Stimulated activated CD4-positive, alpha-beta T cell treated with anti-CD3 and anti-CD28 coated beads, Interleukin-12 subunit alpha, Interleukin-12 subunit beta, amount 100 ng/mL, for 4 hours (primary cell): Measurements from ENCODE around the gene MDN1.
"Not testable (repeated sequence)": the region's sequence is repeated elsewhere in the genome, so short reads cannot be mapped to it uniquely, and the experiment has no call there.

Experiments
- DNase-seq: peaks from one replicate; pipeline ENCODE4 v3.0.0-alpha.2; 2020

The MDN1 gene

GRCh38 chr6:89642956-89643355 is 176.6 kb downstream of the MDN1 start:
- DNase-seq, result no peak

DNA sequence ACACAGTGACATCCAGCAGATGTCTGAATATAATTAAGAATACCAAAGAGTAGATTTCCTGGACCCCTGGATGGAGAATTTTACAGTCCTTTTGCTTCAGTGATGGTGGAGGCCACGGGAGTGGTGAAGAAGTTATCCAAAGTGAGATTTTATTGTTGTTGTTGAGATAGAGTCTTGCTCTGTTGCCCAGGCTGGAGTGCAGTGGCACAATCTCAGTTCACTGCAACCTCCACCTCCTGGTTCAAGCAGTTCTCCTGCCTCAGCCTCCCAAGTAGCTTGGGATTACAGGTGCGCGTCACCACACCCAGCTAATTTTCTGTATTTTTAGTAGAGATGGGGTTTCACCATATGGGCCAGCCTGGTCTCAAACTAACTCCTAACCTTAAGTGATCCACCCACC is 178.0 kb downstream of the MDN1 start:
- DNase-seq, result not testable (repeated sequence)

DNA sequence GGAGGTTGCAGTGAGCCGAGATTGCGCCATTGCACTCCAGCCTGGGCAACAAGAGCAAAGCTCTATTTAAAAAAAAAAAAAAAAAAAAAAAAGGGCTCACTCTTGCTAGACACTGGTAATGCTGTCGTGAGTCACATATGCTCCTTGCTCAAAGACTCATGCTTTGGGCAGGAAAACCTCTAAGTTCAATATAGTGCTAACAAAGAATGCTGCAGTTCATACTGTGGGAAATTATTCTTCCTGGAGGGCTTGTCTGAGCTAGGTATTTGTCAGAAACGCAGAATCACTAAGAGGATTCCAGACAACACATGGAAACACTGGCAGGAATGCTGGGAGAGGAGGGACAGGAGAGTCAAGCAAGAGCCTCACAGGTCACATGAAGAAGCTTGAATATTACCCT is 178.8 kb downstream of the MDN1 start:
- DNase-seq, result no peak

DNA sequence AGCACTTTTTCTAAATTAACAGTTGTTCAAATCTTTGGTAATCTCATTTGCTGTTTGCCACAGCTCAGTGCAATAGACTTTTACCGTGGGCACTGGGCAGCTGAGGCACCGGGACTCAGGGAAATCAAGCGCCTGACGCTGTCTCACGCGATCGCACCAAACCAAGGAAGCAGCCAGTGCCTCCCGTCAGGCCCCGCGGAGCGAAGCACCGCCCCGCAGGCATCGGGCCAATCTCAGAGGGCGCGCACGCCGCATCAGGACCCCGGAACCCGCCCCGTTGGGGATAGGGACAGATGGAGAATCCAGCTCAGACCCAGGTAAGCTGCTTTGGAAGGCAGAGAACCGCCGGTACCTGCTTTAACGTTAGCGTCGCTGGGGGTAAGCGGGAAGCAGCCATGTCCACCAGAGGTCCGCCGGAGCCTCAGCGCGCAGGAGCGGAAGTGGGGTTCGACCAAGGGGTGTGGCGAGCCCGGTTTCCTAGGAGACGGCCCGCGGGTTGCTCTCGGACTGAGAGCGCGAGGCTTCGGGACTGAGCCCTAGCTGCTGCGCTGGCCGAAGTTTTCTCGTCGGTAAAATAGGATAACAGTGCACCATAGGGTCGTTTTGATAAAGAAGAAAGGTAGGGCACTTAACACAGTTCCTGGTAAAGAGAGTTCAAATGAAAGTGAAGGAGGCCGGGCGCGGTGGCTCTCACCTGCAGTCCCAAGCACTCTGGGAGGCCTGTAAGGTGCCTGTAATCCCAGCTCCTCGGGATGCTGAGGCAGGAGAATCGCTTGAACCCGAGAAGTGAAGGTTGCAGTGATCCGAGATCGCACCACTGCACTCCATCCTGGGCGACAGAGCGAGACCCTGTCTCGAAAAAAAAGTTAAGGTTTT is 181.0 kb downstream of the MDN1 start, which contains the start of gene LYRM2:
Gene LYRM2, minus strand, starts transcription at position 428 of the 876 bp plus-strand sequence. Its CDS starts 31 bp downstream, at position 397.
- DNase-seq, result peak; percentile 88

DNA sequence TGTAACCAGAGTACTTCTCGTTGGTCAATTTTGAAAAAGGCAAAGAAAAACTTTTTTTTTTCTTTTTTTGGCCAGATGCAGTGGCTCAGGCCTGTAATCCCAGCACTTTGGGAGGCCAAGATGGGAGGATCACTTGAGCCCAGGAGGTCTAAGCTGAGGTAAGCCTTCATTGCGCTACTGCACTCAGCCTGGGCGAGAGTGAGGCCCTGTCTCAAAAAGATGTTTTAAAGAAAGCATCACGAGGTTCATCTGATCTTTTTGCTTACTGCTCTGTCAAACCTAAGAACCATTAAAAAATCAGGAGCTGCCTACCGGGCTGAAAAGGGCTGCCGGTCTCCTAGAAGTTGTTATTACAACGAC is 181.7 kb downstream of the MDN1 start:
- DNase-seq, result no peak

DNA sequence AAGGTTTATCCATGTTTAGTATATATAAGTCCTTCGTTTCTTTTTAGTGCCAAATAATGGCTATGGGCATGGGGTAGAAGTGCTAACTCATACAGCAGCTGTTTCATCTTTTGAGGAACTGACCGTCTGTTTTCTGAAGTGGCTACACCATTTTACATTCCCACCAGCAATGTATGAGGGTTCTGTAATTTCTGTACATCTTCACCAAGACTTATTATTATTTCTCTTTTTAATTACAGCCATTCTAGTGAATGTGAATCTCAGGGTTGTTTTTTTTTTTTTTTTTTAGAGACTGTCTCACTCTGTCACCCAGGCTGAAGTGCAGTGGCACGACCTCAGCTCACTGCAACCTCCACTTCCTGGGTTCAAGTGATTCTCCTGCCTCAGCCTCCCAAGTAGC is 183.2 kb downstream of the MDN1 start:
- DNase-seq, result not testable (repeated sequence)

GRCh38 chr6:89630488-89630887 is 189.1 kb downstream of the MDN1 start:
- DNase-seq, result no peak

GRCh38 chr6:89623749-89624148 is 195.8 kb downstream of the MDN1 start:
- no peak for DNase-seq

DNA sequence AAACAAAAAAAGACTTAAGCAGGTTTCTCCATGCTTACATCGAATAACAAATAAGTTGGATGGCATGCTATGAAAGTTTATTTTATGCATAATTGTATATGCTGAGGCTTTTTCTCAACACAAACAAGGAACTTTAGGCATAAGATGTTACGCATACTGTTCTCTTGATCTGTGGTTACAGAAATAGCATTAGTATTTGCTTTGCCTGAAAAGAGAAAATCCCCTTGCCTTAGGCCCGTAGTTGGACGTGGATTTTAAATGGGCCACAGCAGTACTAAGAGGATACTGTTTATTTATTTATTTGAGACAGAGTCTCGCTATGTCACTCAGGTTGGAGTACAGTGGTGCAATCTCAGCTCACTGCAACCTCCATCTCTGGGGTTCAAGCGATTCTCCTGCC is 200.0 kb downstream of the MDN1 start:
- DNase-seq, result no peak

- DNase-seq, result no peak
Observed at GRCh38 chr6:89618026-89618425, 201.6 kb downstream of the MDN1 start.

DNA sequence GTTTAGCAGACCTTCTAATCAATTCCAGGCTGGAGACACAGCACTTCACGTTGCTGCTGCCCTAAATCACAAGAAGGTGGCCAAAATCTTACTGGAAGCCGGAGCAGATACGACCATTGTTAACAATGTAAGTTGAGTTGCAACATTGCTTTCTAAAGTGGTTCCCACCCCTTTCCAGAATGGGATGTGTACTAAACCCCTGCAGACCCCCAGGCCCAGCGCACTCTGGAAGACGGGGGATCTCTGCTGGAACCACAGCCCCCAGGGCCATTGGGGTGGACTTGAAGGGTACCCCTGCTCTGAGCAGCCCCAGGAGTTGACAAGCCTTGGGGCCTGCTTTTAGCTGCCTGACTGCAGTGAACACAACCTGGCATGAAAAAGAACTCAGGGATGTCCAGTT is 203.1 kb downstream of the MDN1 start:
- DNase-seq, result no peak

DNA sequence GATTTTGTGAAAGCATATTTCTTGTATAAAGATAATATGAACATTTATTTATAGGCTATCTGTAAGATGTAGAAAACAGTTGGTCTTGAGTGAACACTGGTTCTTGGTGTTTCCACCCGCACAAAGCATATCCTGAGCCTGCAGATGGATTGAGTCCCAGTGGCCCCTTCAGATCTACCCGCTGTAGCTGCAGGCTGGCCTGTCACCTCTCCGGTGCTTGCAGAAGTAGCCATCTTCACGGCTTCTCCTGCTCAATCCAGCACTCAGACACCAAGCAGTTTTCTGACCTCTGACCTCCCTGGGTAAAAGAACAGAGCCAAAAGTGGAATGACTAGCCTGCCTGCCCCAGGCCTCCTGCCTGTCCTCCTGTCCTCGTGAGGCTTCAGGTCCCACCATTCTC is 203.7 kb downstream of the MDN1 start:
- no peak for DNase-seq

DNA sequence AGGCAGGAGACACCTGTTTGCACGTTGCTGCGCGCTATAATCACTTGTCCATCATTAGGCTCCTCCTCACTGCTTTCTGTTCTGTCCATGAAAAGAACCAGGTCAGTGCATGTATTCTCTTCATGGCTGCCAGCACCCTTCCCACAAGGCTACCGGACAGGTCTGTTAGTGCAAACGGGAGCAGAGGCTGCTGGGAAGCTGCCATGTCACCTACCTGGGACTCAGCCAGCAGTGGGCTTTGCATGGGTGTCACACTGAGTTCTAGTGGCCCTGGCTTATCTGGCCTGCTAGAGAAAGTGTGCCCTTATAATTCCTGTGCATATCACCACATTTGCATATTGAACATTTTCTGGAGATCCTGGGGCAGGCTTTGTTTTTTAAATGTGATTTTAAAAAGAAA is 205.8 kb downstream of the MDN1 start:
- no peak for DNase-seq

- DNase-seq, result no peak
Observed at GRCh38 chr6:89612121-89612520, 207.5 kb downstream of the MDN1 start.

GRCh38 chr6:89611666-89612065 is 207.9 kb downstream of the MDN1 start:
- DNase-seq, result no peak

GRCh38 chr6:89610149-89610642 is 209.4 kb downstream of the MDN1 start:
- peak; percentile 80 for DNase-seq

GRCh38 chr6:89605861-89606260 is 213.7 kb downstream of the MDN1 start:
- no peak for DNase-seq

- no peak for DNase-seq
Observed at GRCh38 chr6:89604653-89605052, 214.9 kb downstream of the MDN1 start.

DNA sequence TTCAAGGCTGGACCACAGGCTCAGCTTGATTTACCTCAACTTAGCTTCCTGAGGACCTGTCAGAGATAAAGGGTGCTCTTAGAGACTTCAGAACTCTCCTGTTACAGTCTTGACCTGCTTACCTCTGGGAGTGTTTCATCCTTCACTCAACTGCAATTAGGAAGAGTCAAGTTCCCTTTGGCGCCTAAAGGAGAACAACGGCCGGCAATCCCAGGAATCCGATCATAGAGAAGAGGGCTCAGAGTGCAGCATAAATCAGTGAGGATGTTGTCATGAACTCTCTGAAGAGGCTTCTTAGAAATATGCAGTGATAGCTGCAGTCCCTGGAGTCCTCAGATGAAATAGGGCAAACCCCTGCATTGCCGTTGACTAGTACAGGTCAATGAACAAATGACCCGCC is 217.4 kb downstream of the MDN1 start:
- no peak for DNase-seq

GRCh38 chr6:89599727-89600126 is 219.9 kb downstream of the MDN1 start:
- no peak for DNase-seq

GRCh38 chr6:89597988-89598387 is 221.6 kb downstream of the MDN1 start:
- DNase-seq, result no peak

GRCh38 chr6:89597372-89597771 is 222.2 kb downstream of the MDN1 start:
- DNase-seq, result no peak

- DNase-seq, result no peak
Observed at GRCh38 chr6:89596484-89596883, 223.1 kb downstream of the MDN1 start.

GRCh38 chr6:89596056-89596455 is 223.5 kb downstream of the MDN1 start:
- no peak for DNase-seq
